Measurements from ENCODE around the gene SOX4. TPM values are rescaled to one million over a fixed set of nuclear protein-coding genes. Genes with fewer than 3 reads are reported as not detected.

Gene SOX4
- polyA plus RNA-seq, 4 donors, result 3.8 to 27.1 (median 14.0) TPM

GRCh38 chr6:21601932-21602390, 8.4 kb downstream of the SOX4 start:
- Histone ChIP-seq H3K27ac (ENCODE audit: low read depth in 1 of 3, low read length in 2 of 3) (no peak overlapping the region), H3K27me3 (ENCODE audit: control insufficient read depth in 3 of 3, insufficient read depth in 3 of 3, low read length in 3 of 3) (no peaks in the 10 kb centered on the region), H3K9me3 (ENCODE audit: control insufficient read depth in 2 of 2, insufficient read depth in 1 of 2, low read depth in 1 of 2, low read length in 1 of 2) (peaks cover 0 to 5% of the 10 kb centered on the region in 2 donors), H3K36me3 (ENCODE audit: control insufficient read depth in 3 of 3, insufficient read depth in 2 of 3, low read depth in 1 of 3, low read length in 3 of 3) (peaks cover 0 to 5% (median 0%) of the 10 kb centered on the region in 3 donors), H3K4me3 (ENCODE audit: low read depth in 1 of 3, low read length in 3 of 3) (no peak overlapping the region), H3K4me1 (ENCODE audit: control insufficient read depth in 3 of 3, insufficient read depth in 2 of 3, low read depth in 1 of 3, low read length in 2 of 3) (peaks cover 0 to 7% (median 0%) of the 10 kb centered on the region in 3 donors)
- 97 to 98% (median 98%) methylated on average over 23 of the region's 23 CpGs for WGBS, 3 donors
- no peak for FAIRE-seq
- DNase-seq, result no peak

- no peaks in the 10 kb centered on the region for H3K27me3 ChIP-seq (ENCODE audit: control insufficient read depth in 3 of 3, insufficient read depth in 3 of 3, low read length in 3 of 3)
- H3K4me1 ChIP-seq (ENCODE audit: control insufficient read depth in 3 of 3, insufficient read depth in 2 of 3, low read depth in 1 of 3, low read length in 2 of 3), result peaks cover 0 to 6% (median 0%) of the 10 kb centered on the region in 3 donors
- H3K27ac ChIP-seq (ENCODE audit: low read depth in 1 of 3, low read length in 2 of 3), result no peak overlapping the region
- FAIRE-seq, result no peak
- H3K36me3 ChIP-seq (ENCODE audit: control insufficient read depth in 3 of 3, insufficient read depth in 2 of 3, low read depth in 1 of 3, low read length in 3 of 3), result peaks cover 0 to 5% (median 0%) of the 10 kb centered on the region in 3 donors
- DNase-seq, result no peak
- H3K4me3 ChIP-seq (ENCODE audit: low read depth in 1 of 3, low read length in 3 of 3), result no peak overlapping the region
- peaks cover 0 to 5% of the 10 kb centered on the region in 2 donors for H3K9me3 ChIP-seq (ENCODE audit: control insufficient read depth in 2 of 2, insufficient read depth in 1 of 2, low read depth in 1 of 2, low read length in 1 of 2)
- 54 to 68% (median 57%) methylated on average over 5 of the region's 5 CpGs for WGBS, 3 donors
Observed at GRCh38 chr6:21603082-21603952, 9.8 kb downstream of the SOX4 start.

- H3K4me3 ChIP-seq (ENCODE audit: low read depth in 1 of 3, low read length in 3 of 3), result no peak overlapping the region
- H3K36me3 ChIP-seq (ENCODE audit: control insufficient read depth in 3 of 3, insufficient read depth in 2 of 3, low read depth in 1 of 3, low read length in 3 of 3), result peaks cover 0 to 4% (median 0%) of the 10 kb centered on the region in 3 donors
- H3K27ac ChIP-seq (ENCODE audit: low read depth in 1 of 3, low read length in 2 of 3), result no peak overlapping the region
- DNase-seq, result no peak
- H3K9me3 ChIP-seq (ENCODE audit: control insufficient read depth in 2 of 2, insufficient read depth in 1 of 2, low read depth in 1 of 2, low read length in 1 of 2), result peaks cover 0 to 5% of the 10 kb centered on the region in 2 donors
- 59 to 69% (median 65%) methylated on average over 3 of the region's 3 CpGs for WGBS, 3 donors
- peaks cover 0 to under 1% (median 0%) of the 10 kb centered on the region in 3 donors for H3K4me1 ChIP-seq (ENCODE audit: control insufficient read depth in 3 of 3, insufficient read depth in 2 of 3, low read depth in 1 of 3, low read length in 2 of 3)
- no peak for FAIRE-seq
- no peaks in the 10 kb centered on the region for H3K27me3 ChIP-seq (ENCODE audit: control insufficient read depth in 3 of 3, insufficient read depth in 3 of 3, low read length in 3 of 3)
Observed at GRCh38 chr6:21604081-21604480, 10.5 kb downstream of the SOX4 start.

GRCh38 chr6:21605166-21605565, 11.6 kb downstream of the SOX4 start:
- H3K36me3 ChIP-seq (ENCODE audit: control insufficient read depth in 3 of 3, insufficient read depth in 2 of 3, low read depth in 1 of 3, low read length in 3 of 3), result peaks cover 0 to 3% (median 0%) of the 10 kb centered on the region in 3 donors
- H3K4me1 ChIP-seq (ENCODE audit: control insufficient read depth in 3 of 3, insufficient read depth in 2 of 3, low read depth in 1 of 3, low read length in 2 of 3), result no peaks in the 10 kb centered on the region
- WGBS, 3 donors, result 87 to 92% (median 89%) methylated on average over 4 of the region's 4 CpGs

GRCh38 chr6:21608601-21609000, 15.1 kb downstream of the SOX4 start:
- H3K27ac ChIP-seq (ENCODE audit: low read depth in 1 of 3, low read length in 2 of 3), result no peak overlapping the region
- H3K9me3 ChIP-seq (ENCODE audit: control insufficient read depth in 2 of 2, insufficient read depth in 1 of 2, low read depth in 1 of 2, low read length in 1 of 2), result no peaks in the 10 kb centered on the region
- FAIRE-seq (no peak), DNase-seq (no peak)
- H3K4me1 ChIP-seq (ENCODE audit: control insufficient read depth in 3 of 3, insufficient read depth in 2 of 3, low read depth in 1 of 3, low read length in 2 of 3), result no peaks in the 10 kb centered on the region
- H3K36me3 ChIP-seq (ENCODE audit: control insufficient read depth in 3 of 3, insufficient read depth in 2 of 3, low read depth in 1 of 3, low read length in 3 of 3), result no peaks in the 10 kb centered on the region
- H3K27me3 ChIP-seq (ENCODE audit: control insufficient read depth in 3 of 3, insufficient read depth in 3 of 3, low read length in 3 of 3), result no peaks in the 10 kb centered on the region
- H3K4me3 ChIP-seq (ENCODE audit: low read depth in 1 of 3, low read length in 3 of 3), result no peak overlapping the region
- WGBS, 3 donors, result 88 to 92% (median 92%) methylated on average over 10 of the region's 10 CpGs

More at GRCh38 chr6:21605166-21605565, 11.6 kb downstream of the SOX4 start:
- FAIRE-seq (no peak), DNase-seq (no peak)
- Histone ChIP-seq H3K4me3 (ENCODE audit: low read depth in 1 of 3, low read length in 3 of 3) (no peak overlapping the region), H3K9me3 (ENCODE audit: control insufficient read depth in 2 of 2, insufficient read depth in 1 of 2, low read depth in 1 of 2, low read length in 1 of 2) (peaks cover 0 to 5% of the 10 kb centered on the region in 2 donors), H3K27ac (ENCODE audit: low read depth in 1 of 3, low read length in 2 of 3) (no peak overlapping the region), H3K27me3 (ENCODE audit: control insufficient read depth in 3 of 3, insufficient read depth in 3 of 3, low read length in 3 of 3) (no peaks in the 10 kb centered on the region)

GRCh38 chr6:21609881-21610329, 16.4 kb downstream of the SOX4 start:
- 95 to 98% (median 96%) methylated on average over 22 to 28 of the region's 28 CpGs for WGBS, 3 donors
- no peaks in the 10 kb centered on the region for H3K4me1 ChIP-seq (ENCODE audit: control insufficient read depth in 3 of 3, insufficient read depth in 2 of 3, low read depth in 1 of 3, low read length in 2 of 3)
- FAIRE-seq (no peak), DNase-seq (no peak)
- no peaks in the 10 kb centered on the region for H3K27me3 ChIP-seq (ENCODE audit: control insufficient read depth in 3 of 3, insufficient read depth in 3 of 3, low read length in 3 of 3)
- H3K27ac ChIP-seq (ENCODE audit: low read depth in 1 of 3, low read length in 2 of 3), result no peak overlapping the region
- no peaks in the 10 kb centered on the region for H3K36me3 ChIP-seq (ENCODE audit: control insufficient read depth in 3 of 3, insufficient read depth in 2 of 3, low read depth in 1 of 3, low read length in 3 of 3)
- no peaks in the 10 kb centered on the region for H3K9me3 ChIP-seq (ENCODE audit: control insufficient read depth in 2 of 2, insufficient read depth in 1 of 2, low read depth in 1 of 2, low read length in 1 of 2)
- H3K4me3 ChIP-seq (ENCODE audit: low read depth in 1 of 3, low read length in 3 of 3), result no peak overlapping the region

- Histone ChIP-seq H3K4me1 (ENCODE audit: control insufficient read depth in 3 of 3, insufficient read depth in 2 of 3, low read depth in 1 of 3, low read length in 2 of 3) (no peaks in the 10 kb centered on the region), H3K4me3 (ENCODE audit: low read depth in 1 of 3, low read length in 3 of 3) (no peak overlapping the region), H3K27me3 (ENCODE audit: control insufficient read depth in 3 of 3, insufficient read depth in 3 of 3, low read length in 3 of 3) (no peaks in the 10 kb centered on the region), H3K36me3 (ENCODE audit: control insufficient read depth in 3 of 3, insufficient read depth in 2 of 3, low read depth in 1 of 3, low read length in 3 of 3) (no peaks in the 10 kb centered on the region), H3K9me3 (ENCODE audit: control insufficient read depth in 2 of 2, insufficient read depth in 1 of 2, low read depth in 1 of 2, low read length in 1 of 2) (no peaks in the 10 kb centered on the region), H3K27ac (ENCODE audit: low read depth in 1 of 3, low read length in 2 of 3) (no peak overlapping the region)
- FAIRE-seq, result no peak
- no peak for DNase-seq
- WGBS, 3 donors, result 92 to 96% (median 94%) methylated on average over 5 of the region's 5 CpGs
Observed at GRCh38 chr6:21610341-21610740, 16.8 kb downstream of the SOX4 start.

- H3K27ac ChIP-seq (ENCODE audit: low read depth in 1 of 3, low read length in 2 of 3), result no peak overlapping the region
- H3K4me1 ChIP-seq (ENCODE audit: control insufficient read depth in 3 of 3, insufficient read depth in 2 of 3, low read depth in 1 of 3, low read length in 2 of 3), result no peaks in the 10 kb centered on the region
- H3K27me3 ChIP-seq (ENCODE audit: control insufficient read depth in 3 of 3, insufficient read depth in 3 of 3, low read length in 3 of 3), result no peaks in the 10 kb centered on the region
- no peaks in the 10 kb centered on the region for H3K36me3 ChIP-seq (ENCODE audit: control insufficient read depth in 3 of 3, insufficient read depth in 2 of 3, low read depth in 1 of 3, low read length in 3 of 3)
- FAIRE-seq (no peak), DNase-seq (no peak)
- H3K4me3 ChIP-seq (ENCODE audit: low read depth in 1 of 3, low read length in 3 of 3), result no peak overlapping the region
- 90 to 96% (median 96%) methylated on average over 3 of the region's 3 CpGs for WGBS, 3 donors
- H3K9me3 ChIP-seq (ENCODE audit: control insufficient read depth in 2 of 2, insufficient read depth in 1 of 2, low read depth in 1 of 2, low read length in 1 of 2), result no peaks in the 10 kb centered on the region
Observed at GRCh38 chr6:21611485-21611884, 17.9 kb downstream of the SOX4 start.
